BE2C (cell line): ENCODE results near the gene QSOX2.

Source experiments
- DNase-seq: peaks from one replicate; pipeline ENCODE4 v3.0.0-alpha.2; 2020
- H3K27me3 ChIP-seq: fragments of 250-450 bp; sonication (Bioruptor Pico); 2 replicates; pipeline ENCODE4 v1.5.1; 2020; ENCODE audit warnings: mild to moderate bottlenecking
- H3K36me3 ChIP-seq: fragments of 250-450 bp; sonication (Bioruptor Pico); 2 replicates; pipeline ENCODE4 v1.5.1; 2020; ENCODE audit warnings: mild to moderate bottlenecking
- H3K4me1 ChIP-seq: fragments of 250-450 bp; sonication (Bioruptor Pico); 2 replicates; pipeline ENCODE4 v1.5.1; 2020
- H3K4me3 ChIP-seq: 2 replicates; pipeline ENCODE4 v1.5.1; 2011; ENCODE audit warnings: low read depth, low read length
- H3K9me3 ChIP-seq: fragments of 250-450 bp; sonication (Bioruptor Pico); 2 replicates; pipeline ENCODE4 v1.5.1; 2020
- CTCF ChIP-seq: IDR thresholded peaks from 2 replicates; pipeline ENCODE4 v1.5.1; 2012; ENCODE audit warnings: mild to moderate bottlenecking, low read depth, low read length

Gene QSOX2

GRCh38 chr9:136283291-136284235 lies 38.0 kb upstream of the QSOX2 start:
- H3K4me3 ChIP-seq = no peak overlapping the region
- peak; percentile 85 for DNase-seq
- peak; percentile 76 for TF ChIP-seq CTCF
- H3K4me1 ChIP-seq = peaks cover 5% of the 10 kb centered on the region
- no peaks in the 10 kb centered on the region; the same call in 1 of the 2 replicates for H3K27me3 ChIP-seq
- no peaks in the 10 kb centered on the region for H3K9me3 ChIP-seq
- H3K36me3 ChIP-seq = no peaks in the 10 kb centered on the region

DNA sequence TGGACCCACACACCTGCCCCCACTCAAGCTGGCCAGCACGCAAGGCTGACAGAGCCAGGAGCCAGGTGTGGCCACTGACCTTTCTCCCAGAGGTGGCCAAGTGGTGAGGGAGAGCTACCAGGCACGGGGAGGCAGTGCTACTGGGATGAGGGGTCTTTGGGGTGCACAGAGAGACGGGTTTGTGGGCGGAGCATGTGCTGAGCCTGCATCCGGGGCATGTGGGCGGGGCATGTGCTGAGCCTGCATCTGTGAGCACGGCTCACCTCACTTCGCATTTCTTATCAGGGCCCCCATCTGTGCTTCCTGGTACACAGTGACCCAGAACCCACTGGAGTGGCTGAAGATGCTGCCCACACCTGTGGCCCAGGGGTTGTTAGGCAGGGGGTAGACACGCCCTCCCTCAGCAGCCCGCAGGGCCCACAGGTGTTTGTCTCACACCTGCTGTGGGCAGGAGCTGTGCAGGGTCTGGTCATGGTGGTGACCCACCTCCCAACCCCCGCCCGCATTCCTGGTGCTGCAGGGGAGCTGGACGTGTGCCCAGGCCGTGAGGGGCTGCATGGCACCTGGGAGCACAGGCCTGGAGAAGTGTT lies 36.8 kb upstream of the QSOX2 start:
- Histone ChIP-seq H3K27me3 (no peaks in the 10 kb centered on the region; the same call in 1 of the 2 replicates), H3K36me3 (no peaks in the 10 kb centered on the region), H3K9me3 (no peaks in the 10 kb centered on the region), H3K4me3 (no peak overlapping the region), H3K4me1 (no peaks in the 10 kb centered on the region)
- DNase-seq = no peak
- no peak for TF ChIP-seq CTCF

DNA sequence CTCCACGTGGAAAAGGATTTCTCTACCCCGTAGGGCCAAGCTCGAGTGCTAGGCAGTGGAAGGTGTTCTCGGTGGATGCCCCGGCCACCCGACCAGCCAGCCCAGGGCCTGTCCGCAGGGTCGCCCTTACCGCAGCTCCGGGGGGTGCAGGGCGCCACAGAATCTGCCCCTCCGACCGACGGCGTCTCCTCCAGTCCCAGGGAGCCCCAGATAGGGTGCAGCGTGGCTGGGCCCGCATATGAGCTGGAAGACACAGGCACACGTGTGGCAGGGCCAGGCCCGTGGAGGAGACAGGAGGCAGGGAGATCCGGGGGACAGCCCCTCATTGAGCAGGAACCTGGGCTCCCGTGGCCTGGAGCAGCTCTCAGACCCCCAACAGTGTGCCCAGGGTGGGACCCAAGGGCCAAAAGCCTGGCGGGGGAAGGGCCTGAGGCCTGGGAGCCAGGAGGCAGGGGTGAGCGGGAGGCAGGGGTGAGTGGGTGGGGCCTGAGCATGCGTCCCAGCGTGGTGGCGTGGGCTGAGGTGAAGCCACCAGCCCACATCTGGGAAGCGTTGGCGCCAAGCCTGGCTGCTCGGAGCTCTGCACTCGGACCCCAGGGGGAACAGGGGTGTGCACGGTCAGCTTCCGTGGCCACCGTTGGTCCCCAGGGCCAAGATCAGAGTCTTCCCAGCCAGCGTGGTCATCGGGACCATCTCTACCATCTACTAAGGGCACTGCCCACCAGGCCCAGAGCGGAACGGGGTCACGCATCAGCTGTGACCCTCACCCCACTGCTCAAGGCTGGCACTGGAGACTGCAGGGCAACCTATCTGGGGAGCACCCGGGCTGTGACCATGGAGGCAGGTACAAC lies 36.0 kb upstream of the QSOX2 start:
- Histone ChIP-seq H3K4me3 (no peak overlapping the region), H3K4me1 (no peaks in the 10 kb centered on the region), H3K27me3 (no peaks in the 10 kb centered on the region; the same call in 1 of the 2 replicates), H3K36me3 (no peaks in the 10 kb centered on the region), H3K9me3 (no peaks in the 10 kb centered on the region)
- DNase-seq = no peak
- no peak for TF ChIP-seq CTCF

DNA sequence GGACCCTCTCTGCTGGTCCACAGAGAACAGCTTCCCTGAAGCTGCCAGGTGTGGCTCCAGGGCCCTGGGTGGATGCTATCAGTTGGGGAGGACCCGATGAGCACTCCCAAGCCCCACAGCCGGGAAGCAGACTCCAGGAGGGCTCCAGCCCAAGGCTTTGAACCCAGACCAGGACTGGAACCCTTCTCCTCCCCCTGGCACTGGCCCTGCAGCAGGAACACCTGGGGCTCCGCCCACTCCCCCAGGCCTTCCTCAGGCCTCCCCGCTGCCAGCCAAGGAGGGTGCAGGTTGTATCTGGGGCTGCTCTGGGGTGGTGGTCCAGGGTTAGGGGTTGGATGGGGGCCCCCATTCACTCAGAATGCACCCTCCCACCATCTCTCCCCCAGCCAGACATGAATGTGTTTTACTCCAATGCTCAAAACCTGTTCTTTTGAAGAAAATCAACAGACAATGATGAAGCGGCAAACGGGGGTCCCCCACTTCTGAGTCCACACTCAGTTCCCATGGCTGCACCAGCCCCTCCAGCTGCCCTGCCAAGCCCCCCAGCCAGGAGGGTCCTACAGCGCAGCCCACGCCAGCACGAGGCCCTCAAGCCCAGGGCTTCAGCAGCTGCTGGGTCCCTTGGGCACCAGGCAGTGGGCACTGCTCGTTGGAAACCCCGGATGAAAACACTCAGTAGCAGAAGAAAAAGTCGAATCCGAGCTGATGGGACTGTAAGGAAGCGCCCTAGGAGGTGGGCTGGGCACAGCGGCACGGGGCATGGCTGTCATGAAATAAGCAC lies 35.1 kb upstream of the QSOX2 start:
- H3K36me3 ChIP-seq = no peaks in the 10 kb centered on the region
- H3K27me3 ChIP-seq = no peaks in the 10 kb centered on the region; the same call in 1 of the 2 replicates
- DNase-seq = no peak
- no peak for TF ChIP-seq CTCF
- no peaks in the 10 kb centered on the region for H3K4me1 ChIP-seq
- H3K4me3 ChIP-seq = no peak overlapping the region
- H3K9me3 ChIP-seq = no peaks in the 10 kb centered on the region

DNA sequence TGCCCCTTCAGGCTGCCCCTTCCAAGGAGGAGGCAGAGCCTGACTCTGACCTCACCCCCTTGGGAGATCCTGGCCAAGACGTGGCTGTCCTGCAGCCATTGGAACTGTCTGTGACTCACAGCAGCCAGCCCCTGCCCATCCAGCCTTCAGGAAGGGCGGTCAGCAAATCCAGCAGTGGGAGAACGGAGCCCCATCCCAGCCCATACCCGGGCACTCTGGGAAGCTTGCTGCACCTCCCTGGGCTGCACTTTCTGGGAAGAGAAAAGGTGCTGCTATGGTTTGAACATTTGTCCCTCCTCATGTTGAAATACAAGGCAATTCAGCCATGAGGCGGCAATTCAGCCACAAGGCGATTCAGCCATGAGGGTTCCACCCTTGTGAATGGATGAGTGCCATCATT lies 33.9 kb upstream of the QSOX2 start:
- H3K27me3 ChIP-seq = no peaks in the 10 kb centered on the region; the same call in 1 of the 2 replicates
- no peaks in the 10 kb centered on the region for H3K4me1 ChIP-seq
- no peak for DNase-seq
- no peaks in the 10 kb centered on the region for H3K9me3 ChIP-seq
- H3K36me3 ChIP-seq = no peaks in the 10 kb centered on the region
- TF ChIP-seq CTCF = no peak
- no peak overlapping the region for H3K4me3 ChIP-seq
